Tibial nerve (tissue), 3 donors: ENCODE data around the gene IL31RA.

Experiments used
- CTCF ChIP-seq, 5 experiments: fragments of 200-600 bp in 3 of 5; fragments of 450-650 bp in 2 of 5; sonication (generic) in 3 of 5; IDR thresholded peaks; one replicate each; pipeline ENCODE4 v1.5.1; 2016 to 2019; ENCODE audit warnings: antibody characterized with exemption in 5 of 5, mild to moderate bottlenecking in 3 of 5, moderate library complexity in 2 of 5
- POLR2A ChIP-seq, 2 donors: fragments of 450-650 bp; IDR thresholded peaks; one replicate each; pipeline ENCODE4 v1.6.1; 2017; ENCODE audit warnings: antibody characterized with exemption in 2 of 2, mild to moderate bottlenecking in 2 of 2, moderate library complexity in 2 of 2

DNA sequence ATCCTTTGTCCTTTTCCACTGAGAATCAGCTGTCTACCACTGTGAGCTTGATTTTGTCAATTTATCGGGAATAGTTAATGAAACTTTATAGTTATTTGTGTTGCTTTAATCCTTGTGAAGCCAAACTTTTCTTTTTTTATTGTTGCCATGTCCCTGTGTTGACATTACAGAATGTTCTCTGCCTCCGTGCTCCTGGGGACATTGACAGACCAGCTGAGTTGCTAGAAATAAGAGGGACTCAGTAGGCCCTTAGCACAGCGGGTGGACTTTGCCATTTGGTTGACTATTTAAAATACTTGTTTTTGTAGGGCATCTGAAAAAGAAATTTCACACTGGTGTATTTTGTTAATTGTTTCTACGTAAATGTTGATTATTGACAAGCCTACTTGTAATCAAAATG lies 70.5 kb downstream of the IL31RA start:
- no peak for TF ChIP-seq POLR2A (IDR thresholded peaks at IDR 0.05)
- no peak for TF ChIP-seq CTCF (IDR thresholded peaks at IDR 0.05)
